GM19099 (cell line): Measurements from ENCODE around the gene SAFB.

Experiments
- POLR2A ChIP-seq: IDR thresholded peaks from 3 replicates; pipeline ENCODE4 v1.6.1; 2011; ENCODE audit warnings: low read depth; ENCODE audit not compliant: insufficient read length; ENCODE audit errors: extremely low read depth

Gene SAFB

DNA sequence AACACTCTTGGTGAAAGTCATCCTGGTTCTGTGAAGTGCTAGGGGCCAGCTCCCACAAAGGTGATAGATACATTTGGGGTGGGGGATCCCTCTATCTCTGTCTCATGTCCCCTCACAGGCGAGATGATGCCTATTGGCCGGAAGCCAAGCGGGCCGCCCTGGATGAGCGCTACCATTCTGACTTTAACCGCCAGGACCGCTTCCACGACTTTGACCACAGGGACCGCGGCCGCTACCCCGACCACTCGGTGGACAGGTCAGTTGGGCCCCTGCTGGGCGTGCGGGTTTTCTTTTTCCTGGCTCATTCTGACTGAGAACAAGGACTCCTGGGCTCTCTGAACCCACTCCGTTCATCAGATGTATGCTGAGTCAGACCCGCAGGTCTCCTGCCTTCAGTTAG, 41.0 kb downstream of the SAFB start:
- TF ChIP-seq POLR2A, result no peak

DNA sequence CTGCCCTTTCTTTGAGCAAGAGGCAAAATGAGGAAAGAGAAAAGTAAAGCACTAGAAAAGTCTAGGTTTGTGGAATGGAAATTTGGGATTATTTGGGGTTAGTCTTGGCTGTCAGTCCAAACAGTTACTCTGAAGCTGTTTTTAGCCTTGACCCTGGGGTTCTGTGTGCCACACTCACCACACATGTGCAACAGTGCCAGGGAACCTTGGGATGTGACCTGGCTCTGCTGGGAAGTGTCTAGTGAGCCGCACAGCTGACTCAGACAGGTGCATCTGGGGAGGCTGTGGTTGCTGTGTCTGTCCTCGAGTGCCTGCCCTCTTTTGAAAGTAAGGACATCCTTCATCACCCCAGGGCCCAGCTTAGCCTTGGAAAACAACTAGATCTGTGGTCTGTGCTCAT, 41.6 kb downstream of the SAFB start:
- TF ChIP-seq POLR2A, result no peak

DNA sequence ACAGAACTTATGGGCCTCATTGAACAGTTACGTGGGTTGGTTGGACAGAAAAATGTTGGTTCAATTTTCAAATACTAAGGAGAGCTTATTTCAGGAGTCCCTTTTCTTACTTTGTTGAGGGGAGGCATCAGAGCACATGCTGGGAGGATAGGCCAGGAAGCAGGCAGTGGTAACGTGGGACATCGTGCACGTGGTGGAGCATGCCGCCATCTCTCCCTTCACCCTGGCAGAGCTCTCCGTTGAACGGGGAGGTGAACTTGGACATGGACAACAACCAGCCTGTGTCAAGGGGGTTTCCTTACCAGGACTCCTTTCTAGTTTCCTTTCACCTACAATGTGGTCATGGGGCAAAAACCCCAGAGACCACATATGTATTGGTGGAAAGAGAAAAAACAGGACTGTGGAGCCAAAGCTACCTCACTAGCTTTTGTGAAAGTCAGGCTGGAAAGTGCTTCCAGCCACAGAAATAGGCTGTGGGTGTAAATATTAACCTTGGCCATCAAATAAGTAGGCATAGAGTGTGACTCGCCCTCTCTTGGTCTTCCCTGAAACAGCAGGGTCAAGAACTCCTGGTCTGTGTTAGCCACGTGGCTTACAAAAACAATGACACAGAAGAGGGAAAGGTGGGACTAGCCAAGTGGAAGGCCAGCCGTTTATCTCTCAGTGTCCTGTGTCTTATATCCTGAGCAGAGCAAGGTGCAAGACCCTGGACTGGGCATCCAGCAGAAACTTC, 43.1 kb downstream of the SAFB start:
- TF ChIP-seq POLR2A, result no peak

DNA sequence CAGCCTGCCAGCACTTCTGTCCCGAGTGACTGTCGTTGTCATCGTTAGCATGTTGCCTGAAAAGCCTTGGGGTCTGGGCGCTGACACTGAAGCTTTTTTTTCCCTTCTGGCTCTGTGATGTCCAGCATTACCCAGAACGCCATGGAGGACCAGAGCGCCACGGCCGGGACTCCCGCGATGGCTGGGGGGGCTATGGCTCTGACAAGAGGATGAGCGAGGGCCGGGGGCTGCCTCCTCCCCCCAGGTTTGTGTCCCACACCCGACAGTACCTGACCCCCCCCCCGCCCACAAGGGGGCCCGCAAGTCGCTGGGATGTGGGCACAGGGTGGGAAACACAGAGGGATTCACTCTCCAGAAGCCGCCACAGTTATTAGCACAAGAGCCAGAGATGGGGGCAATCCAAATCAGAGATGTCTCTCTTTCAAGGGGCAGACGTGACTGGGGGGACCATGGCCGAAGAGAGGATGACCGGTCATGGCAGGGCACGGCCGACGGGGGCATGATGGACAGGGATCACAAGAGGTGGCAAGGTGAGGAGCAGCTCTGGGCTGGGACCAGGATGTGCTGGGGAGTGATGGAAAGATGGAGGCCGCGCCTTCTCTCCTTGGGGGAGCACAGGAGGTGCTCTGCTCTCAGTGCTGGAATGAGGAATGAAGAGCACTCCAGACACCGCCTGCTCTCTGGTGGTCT, 44.2 kb downstream of the SAFB start:
- TF ChIP-seq POLR2A, result no peak

DNA sequence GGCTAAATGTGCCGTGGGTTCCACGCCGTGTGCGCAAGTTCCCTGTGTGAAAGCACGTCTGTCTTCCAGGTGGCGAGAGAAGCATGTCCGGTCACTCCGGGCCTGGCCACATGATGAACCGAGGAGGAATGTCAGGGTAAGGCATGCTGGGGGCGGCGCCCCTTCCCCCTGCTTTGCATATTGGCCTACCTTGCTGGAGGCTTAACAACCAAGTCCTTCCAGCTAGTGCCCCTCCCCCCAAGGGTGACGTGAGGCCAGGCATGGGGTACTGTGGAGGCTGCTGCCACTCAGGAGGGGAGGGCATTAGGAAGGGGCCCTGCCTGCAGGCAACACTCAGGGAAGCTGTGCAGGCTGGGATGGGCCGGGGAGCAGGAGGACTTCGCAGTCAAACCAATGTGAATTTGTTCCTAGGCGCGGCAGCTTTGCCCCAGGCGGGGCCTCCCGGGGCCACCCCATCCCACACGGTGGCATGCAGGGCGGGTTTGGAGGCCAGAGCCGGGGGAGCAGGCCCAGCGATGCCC, 44.9 kb downstream of the SAFB start:
- TF ChIP-seq POLR2A, result no peak

DNA sequence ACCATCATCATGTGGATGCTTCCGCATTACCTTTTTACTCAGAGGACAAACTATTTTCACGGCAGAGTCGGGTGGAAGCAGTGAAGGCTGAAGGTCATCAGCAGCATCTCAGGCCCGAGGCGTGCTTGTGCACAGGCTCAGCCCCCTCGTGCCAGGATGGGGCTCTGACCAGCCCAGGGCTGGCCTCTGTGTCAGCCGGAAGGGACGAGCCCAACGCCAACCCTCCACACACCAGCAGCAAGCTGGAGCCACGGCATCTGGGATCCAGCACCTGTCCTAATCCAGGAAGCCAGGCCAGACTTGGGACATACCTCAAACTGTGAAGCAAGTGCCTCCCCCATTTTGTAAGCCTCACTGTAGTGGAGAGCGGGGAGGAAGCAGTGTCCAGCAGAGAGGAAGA, 46.3 kb downstream of the SAFB start:
- no peak for TF ChIP-seq POLR2A

DNA sequence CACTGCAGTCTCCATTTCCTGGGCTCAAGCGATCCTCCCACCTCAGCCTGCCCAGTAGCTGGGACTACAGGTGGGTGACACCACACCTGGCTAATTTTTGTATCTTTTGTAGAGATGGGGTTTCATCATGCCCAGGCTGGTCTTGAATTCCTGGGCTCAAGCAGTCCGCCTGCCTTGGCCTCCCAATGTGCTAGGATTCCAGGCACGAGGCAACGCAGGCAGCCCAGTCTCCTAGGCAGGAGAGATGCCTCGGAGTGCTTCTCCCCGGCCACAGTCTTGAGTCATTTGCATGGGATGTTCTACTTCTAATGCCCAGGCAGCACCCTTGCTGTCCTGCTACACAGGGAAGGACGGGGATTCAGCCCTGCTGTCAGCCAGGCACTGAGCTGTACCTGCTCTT, 48.7 kb downstream of the SAFB start:
- TF ChIP-seq POLR2A, result no peak

DNA sequence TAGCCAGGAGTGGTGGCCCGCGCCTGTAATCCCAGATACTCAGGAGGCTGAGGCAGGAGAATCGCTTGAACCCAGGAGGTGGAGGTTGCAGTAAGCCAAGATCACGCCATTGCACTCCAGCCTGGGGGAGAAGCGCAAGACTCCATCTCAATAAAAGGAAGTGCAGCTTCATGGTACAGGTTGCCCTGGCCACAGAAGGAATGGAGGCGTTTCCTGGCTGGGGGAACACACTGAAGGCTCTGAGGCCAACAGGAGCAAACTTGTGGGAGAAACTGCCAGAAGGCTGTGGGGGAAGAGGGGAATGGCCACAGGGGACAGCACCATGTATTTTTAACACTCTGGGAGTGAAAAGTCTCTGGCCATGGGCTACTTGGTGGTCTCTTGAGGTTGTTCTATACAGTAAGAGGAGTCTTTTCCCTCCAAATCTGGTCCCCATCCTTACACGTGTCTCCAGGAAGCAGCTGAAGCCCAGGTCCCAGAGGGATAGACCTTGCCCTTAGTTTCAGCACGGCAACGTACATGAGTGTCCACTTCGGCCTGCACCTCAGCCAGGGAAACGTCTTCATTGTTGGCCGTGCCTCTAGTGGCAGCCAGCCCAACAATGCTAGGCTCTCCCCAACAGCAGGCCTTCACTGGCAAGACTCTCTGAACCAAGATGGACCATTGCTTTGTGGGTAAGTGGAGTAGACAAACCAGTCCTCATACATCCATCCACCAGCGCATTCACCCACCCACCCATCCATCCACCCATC, 50.0 kb downstream of the SAFB start:
- no peak for TF ChIP-seq POLR2A

DNA sequence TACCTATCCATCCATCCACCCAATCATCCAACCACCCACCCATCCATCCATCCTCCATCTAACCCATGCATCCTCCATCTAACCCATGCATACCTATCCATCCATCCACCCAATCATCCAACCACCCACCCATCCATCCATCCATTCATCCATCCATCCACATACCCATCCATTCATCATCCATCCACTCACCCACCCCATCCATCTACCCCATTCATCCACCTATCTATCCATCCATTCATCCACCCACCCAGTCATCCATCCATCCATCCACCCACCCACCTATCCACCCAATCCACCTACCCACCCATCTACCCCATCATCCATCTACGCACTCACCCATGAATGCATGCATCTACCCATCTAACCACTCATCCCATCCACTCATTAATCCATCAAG, 50.9 kb downstream of the SAFB start:
- no peak for TF ChIP-seq POLR2A

DNA sequence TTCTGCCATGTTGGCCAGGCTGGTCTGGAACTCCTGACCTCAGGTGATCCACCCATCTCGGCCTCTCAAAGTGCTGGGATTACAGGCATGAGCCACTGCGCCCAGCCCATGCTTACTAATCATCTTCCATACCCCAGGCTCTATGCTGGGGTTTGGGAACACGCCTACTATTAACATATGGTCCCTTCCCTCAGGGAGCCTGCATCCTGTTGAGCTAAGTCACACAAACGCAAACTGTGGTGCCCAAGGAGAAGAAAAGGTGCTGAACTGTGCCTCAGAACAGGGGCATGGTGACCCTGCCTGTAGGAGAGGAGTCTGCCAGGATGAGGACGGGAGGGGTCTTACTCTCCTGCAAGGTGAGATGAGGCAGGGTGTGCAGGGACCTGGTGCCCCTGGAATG, 51.8 kb downstream of the SAFB start:
- TF ChIP-seq POLR2A, result no peak

DNA sequence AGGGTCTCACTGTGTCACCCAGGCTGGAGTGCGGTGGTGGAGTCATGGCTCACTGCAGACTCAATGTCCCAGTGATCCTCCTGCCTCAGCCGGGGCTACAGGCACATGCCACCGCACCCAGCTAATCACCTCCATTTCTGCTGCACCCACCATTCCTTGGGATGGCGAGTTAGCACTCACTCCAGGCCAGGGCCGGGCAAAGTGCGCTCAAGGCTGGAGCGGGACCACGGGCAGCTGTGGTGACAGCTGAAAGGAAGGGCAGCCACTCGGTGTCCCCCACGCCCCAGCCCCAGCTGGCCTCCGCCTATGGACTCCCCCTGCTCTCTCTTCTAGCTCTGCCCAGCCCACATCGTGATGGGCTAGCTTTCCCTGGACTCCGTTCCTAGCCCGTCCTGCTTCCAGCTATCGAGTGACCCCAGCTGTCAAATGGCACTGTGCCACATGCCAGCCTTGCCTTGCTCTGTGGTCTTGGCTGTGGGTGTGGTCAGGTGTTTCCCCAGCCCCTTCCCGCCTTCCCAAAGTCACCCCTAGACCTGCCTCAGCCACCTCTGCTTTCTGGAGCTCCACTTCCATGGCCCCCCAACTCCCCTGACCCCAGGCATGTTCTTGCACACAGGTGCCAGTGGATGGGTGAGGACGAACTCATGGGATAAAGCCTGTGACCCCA, 53.4 kb downstream of the SAFB start:
- TF ChIP-seq POLR2A, result no peak

DNA sequence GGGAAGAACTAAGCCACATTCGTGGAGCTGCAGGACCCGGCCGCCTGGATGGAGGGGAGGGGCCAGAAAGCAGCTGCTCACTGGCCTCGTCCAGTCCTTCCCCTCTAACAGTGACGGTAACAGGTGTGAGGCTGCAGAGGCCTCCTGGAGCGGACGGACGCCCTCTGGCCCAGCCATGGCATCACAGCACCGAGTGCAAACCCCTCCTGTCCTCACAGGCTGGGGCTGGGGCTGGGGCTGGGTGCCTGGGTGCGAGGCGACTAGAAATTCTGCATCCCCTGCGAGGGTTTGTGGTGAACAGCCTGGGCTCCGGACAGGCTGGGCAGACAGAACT, 53.9 kb downstream of the SAFB start:
- no peak for TF ChIP-seq POLR2A

DNA sequence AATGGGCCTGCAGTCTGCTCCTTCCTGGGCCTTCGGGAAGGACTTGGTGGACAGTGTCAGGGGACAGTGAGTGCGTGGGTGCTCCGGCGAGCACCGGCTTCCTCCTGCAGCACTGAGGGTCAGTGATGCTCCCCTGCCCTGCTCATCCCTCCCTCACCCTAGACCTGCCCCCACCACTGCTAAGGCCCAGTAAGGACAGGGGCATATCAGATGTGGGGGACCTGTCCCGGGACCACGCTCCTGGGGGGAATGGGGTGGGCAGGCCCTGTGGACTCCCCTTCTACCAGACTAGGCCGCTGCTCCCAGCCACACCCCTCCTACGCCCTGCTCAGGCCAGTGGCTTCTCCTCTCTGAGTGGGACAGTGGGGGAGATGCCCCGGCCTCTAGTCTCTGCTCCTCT, 54.3 kb downstream of the SAFB start:
- no peak for TF ChIP-seq POLR2A

DNA sequence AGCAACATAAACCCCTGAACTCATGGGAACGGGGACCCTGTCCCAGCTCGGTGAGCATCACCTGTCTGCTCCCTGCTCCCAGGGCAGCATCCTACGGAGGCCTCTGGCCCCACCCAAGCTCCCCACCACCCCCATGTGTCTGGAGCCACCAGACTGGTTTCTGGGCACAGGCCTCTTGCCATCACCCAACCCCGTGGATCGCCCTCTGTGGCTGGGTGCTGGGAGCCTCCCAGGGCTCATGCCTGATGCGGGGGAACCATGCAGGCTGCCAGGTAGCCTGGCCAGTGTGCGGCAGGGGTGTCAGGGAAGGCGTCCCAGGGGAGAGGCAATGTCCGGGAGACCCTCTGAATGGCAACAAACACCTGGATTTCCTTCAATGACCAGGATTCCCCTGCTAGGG, 54.7 kb downstream of the SAFB start:
- TF ChIP-seq POLR2A, result no peak

DNA sequence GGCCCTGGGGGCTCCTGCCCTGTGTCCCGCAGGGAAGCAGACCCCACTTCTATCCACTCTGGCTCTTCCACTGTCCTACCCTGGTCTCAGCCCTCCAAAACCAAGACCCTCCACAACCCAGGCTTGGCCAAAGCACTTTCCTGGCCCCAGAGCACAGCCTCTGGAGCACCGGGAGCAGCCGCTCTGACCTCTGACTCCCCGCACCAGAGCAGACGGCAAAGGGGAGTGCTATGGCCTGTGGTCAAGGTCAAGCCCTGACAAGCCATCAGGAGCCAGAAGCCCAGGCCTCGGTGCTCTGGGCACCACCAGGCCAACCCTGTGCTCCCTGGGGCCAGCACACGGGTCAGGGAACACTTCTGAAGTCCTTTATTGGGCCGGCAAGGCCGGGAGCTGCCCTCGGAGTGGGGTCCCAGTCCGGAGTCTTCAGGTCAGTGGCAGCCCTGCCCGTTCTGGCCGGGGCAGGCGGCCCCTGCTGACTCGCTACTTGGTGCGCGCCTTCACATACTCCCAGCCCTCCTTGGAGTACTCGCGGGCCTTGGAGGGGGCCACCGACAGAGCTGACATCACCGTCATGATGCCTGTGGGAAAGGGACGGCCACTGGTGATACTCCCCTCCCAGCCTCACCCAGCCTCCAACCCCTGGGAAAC, 55.3 kb downstream of the SAFB start:
- TF ChIP-seq POLR2A, result no peak
